HG02852 (cell line): ENCODE measurements around the gene LRRC47.
"Not testable (repeated sequence)": the region's sequence is repeated elsewhere in the genome, so short reads cannot be mapped to it uniquely, and the experiment has no call there.

ENCODE experiments used
- ATAC-seq: cut with Tn5 transposase; IDR thresholded peaks from one replicate; pipeline ENCODE4 v1.9.1; 2021; ENCODE audit warnings: mild to moderate bottlenecking, moderate library complexity; ENCODE audit not compliant: unreplicated experiment

LRRC47 gene

DNA sequence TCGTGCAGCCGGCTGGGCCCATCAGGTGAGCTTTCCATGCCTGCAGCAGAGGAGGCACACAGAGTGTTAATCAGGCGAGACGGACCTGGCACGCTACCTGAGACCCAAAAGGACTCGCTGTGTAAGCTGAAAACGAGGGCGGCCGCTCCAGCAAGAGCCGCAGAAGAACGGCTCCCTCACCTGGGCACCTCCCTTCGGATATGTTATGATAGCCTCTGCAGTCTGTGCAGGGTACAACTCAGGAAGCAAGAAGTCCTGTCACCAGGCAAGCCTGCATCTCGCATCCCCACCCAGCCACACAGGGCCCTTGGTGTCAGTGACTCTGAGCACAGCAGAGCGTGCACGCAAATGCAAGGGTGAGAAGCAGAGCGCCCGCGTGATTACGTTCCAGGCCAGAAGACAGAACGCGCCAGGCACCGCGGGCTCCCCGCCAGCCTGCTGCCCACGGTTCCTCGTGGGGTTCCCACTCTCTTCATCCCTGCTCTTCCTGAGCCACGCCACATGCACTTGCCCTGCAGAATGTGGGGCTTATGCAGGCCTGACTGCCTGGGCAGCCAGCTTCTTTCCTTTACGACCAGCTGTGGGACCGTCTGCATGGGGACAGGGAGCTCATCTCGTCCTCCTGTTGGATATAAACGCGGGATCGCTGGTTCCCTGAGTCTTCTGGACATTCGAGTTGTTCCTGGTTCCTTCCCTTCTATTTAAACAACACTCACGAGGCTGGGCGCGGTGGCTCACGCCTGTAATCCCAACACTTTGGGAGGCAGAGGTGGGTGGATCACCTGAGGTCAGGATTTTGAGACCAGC is 20.2 kb upstream of the LRRC47 start:
- ATAC-seq, result no peak

- ATAC-seq, result no peak
Observed at GRCh38 chr1:3814771-3815561, 18.7 kb upstream of the LRRC47 start.

- ATAC-seq, result no peak
Observed at GRCh38 chr1:3814065-3814464, 17.8 kb upstream of the LRRC47 start.

DNA sequence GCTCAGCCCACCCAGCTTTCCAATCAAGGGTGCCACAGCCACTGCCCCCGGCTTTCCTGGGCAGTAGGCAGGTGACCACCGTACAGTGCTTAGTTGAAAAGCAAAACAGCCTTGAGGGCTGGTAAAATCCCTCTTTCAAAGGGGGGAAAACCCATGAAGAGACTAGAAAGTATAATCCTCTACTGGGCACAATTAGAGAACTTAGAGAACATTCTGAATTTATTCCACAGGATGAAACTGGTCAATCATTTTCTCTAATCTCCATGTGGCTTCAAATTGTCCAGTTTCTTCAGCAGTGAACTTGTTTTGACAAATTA is 15.3 kb upstream of the LRRC47 start:
- no peak for ATAC-seq

DNA sequence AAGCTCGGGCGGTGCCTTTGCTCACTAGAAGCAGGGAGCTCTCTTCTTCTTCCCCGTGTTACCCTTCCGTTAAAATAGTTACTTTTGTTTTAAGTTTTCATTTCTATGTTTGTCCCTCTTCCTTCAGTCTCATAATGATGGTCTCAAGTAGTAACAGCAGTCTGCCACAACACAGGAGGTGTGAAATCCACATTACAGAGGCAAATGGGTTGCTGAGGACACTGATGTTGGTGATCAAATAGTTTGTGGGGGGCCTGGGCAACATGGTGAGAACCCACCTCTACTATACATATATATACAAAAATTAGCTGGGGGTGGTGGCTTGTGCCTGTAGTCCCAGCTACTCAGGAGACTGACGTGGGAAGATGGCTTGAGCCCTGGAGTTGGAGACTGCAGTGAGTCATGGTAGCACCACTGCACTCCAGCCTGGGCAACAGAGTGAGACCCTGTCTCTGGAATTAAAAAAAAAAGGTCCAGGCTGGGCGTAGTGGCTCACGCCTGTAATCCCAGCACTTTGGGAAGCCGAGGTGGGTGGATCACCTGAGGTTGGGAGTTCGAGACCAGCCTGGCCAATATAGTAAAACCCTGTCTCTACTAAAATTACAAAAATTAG is 14.0 kb upstream of the LRRC47 start:
- ATAC-seq, result not testable (repeated sequence)

DNA sequence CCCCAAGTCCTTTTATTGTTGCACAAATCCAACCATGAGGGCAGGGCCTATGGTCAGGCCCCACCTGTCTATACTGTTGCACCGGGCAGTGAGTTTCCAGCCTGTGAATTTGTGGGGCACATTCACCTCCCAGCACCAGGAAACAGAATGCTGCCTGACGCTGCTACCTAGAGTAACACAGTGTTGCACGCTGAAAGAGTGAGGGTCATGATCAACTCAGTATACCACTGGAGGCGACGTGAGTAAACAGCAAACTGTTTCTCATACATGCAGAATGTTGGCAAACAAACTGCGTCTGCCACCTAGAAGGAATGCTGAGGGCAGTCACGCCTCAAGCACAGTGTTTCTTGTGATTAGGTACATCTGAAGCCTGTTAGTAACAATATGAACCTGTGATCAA is 13.4 kb upstream of the LRRC47 start:
- no peak for ATAC-seq

DNA sequence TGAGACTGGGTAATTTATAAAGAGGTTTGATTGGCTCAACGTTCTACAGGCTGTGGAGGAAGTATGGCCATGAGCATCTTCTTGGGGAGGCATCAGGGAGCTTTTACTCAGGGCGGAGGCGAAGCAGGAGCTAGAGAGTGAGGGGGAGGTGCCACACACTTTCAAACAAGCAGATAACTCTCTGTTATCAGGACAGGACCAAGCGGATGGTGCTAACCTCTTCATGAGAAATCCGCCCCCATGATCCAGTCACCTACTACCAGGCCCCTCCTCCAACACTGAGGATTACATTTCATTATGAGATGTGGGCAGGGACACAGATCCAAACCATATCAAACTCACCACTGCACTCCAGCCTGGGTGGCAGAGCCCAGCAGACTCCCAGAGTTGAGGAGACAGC is 11.5 kb upstream of the LRRC47 start:
- no peak for ATAC-seq

GRCh38 chr1:3805038-3805437 is 8.7 kb upstream of the LRRC47 start:
- ATAC-seq, result no peak

DNA sequence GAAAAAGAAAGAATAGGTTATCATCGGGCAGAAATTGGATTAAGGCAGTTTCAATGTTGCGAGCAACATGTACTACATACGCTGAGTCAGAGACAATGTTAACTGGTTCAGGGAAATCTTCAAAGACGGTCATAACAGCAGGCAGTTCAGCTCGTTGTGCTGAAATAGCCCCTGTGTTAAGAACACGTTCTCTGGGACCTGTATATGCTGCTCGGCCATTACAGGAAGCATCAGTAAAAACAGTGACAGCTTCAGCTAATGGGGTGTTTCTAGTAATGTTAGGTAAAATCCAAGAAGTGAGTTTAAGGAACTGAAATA is 8.3 kb upstream of the LRRC47 start:
- ATAC-seq, result not testable (repeated sequence)

DNA sequence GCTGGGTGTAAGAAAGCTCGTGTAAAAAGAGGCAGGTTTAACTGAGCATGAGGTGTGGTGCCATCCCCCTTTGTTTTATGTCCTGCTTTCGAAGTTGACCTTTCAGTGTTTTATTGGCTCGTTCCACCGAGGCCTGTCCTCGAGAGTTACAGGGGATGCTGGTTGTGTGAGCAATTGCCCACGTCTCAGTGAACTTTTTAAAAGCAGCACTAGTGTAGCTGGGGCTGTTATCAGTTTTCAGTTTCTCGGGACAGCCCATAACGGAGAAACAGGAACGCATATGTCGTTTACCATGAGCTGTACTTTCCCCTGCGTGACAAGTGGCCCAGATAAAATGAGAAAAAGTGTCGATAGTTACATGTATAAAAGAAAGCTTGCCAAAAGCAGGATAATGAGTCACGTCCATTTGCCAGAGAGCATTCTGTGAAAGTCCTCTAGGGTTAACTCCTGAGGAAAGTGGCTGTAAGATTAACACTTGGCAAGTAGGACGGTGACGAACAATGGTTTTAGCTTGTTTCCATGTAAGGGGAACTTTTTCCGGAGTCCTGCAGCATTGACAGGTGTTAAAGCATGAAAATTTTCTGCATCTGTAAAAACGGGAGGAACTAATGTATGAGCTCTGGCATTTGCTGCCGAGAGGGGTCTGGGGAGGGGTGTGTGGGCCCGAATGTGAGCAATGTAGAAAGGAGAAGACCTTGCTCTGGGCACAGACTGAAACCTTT is 7.8 kb upstream of the LRRC47 start:
- ATAC-seq, result no peak

GRCh38 chr1:3800795-3801194 is 4.5 kb upstream of the LRRC47 start:
- not testable (repeated sequence) for ATAC-seq

DNA sequence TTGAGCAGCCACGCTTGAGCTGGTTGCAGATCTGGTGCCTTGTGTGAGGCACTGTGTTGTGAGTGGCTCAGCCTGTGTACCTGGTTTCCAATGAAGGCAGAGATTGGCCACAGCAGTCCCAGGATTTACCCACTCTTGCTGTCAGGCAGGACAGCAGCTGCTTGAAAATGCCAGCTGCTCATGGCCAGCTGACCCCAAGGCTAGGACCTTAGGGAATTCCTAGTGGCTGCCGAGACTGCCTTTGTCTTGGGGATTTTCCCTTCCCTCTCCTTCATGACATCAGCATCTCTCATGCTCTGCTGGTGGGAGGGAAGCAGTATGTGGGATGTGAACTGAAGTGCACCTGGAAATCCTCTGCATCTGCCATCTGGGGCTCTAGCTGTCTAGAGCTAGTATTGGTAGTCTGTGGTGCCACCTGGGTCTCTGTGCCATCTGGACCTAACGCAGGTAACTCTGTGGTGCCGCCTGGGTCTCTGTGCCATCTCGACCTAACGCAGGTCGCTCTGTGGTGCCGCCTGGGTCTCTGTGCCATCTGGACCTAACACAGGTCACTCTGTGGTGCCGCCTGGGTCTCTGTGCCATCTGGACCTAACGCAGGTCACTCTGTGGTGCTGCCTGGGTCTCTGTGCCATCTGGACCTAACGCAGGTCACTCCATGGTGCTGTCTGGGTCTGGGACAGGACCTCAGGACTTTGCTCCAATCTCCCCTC is 3.8 kb upstream of the LRRC47 start:
- no peak for ATAC-seq

DNA sequence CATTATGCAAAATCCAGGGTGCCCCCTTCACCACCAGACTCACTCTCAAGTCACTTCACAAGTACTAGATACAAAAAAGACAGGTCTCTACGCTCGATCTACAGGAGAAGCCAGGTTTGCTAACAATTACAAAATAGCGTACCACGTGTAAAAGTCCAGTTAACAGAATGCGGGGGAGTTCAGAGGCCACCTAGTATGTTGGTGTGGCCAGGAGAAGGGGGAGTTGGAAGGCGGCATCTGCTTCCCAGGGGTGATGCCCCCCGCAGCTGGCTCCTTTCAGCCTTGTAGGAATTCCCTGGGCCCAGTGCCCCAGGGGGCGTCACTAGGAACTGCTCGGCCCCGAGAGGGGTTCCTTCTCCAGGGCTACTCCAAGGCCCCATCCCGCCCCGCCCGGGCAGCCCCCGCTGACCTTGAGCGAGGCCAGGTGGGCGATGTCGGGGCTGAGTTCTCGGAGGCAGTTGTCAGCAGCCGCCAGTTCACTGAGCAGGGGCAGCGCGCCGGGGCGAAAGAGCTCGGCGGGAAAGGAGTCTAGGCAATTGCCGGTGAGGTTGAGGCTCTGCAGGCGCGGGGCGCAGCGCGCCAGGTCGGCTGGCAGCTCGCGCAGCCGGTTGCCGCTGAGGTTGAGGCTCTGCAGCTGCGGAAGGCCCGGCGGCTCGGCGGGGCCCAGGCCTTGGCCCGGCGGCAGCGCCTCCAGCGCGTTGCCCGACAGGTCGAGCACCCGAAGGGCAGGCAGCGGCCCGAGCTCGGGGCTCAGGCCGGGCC is 664 bp downstream of the LRRC47 start:
- ATAC-seq, result peak; percentile 5

GRCh38 chr1:3790952-3791351 is 5.3 kb downstream of the LRRC47 start:
- ATAC-seq, result no peak

GRCh38 chr1:3790500-3790923 is 5.8 kb downstream of the LRRC47 start:
- no peak for ATAC-seq

GRCh38 chr1:3789421-3790300 is 6.6 kb downstream of the LRRC47 start:
- no peak for ATAC-seq

DNA sequence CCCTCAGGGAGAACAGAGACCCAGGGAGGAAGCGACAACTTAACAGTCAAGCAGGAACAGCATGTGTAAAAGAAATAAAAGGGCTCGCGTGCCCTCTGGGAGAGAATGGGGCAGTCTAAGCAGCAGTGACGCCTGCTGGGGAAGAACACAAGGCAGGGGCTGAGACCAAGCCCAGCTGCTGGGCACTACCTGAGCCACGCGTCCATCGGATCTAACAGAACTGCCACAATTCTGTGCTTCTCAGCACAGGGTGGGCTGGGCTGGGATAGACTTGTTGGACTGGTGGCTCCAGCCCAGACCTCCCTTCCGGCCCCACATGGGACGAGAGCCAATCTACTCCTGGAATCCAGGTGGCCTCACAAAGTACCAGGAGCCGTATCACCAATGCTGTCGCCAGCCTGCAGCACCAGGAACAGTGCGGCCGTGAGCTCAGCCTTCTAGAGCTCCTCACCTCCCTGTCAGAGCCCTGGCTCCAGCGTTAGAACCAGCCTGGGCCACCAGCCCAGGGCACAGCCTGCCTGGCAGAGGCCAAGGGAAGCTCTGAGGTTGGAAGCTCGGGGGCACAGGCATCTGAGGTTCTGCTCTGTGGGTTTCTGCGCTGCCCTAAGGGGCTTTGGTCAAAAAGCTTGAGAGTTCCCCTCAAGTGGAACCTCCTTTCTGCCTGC is 7.4 kb downstream of the LRRC47 start:
- ATAC-seq, result no peak

GRCh38 chr1:3787745-3788605 is 8.3 kb downstream of the LRRC47 start:
- no peak for ATAC-seq
